ENCODE measurements around the gene MKX.

GRCh38 chr10:27695088-27695487, 50.5 kb downstream of the MKX start:
- no peak for TF ChIP-seq CTCF (IDR thresholded peaks at IDR 0.05; ENCODE audit: insufficient read depth, low read depth, low read length)
- no peak for TF ChIP-seq EZH2 (IDR thresholded peaks at IDR 0.05; ENCODE audit: insufficient read depth, low read length)
